Stomach (tissue), 4 donors: ENCODE data around the gene ROCK1.

Experiments used
- EP300 ChIP-seq: sonication (generic); formaldehyde crosslinking; IDR thresholded peaks from one replicate; pipeline ENCODE4 v1.6.1; 2017; ENCODE audit warnings: antibody characterized with exemption
- POLR2A ChIP-seq, 4 donors: fragments of 450-650 bp; IDR thresholded peaks; one replicate each; pipeline ENCODE4 v1.6.1; 2016; ENCODE audit warnings: antibody characterized with exemption in 4 of 4, control low read depth in 2 of 4, mild to moderate bottlenecking in 1 of 4, moderate library complexity in 1 of 4
- TF ChIP-seq, protein P1 (sequence below), 7 experiments: fragments of 450-650 bp in 4 of 7; fragments of 200-600 bp in 3 of 7; sonication (generic) in 3 of 7; IDR thresholded peaks; one replicate each; pipeline ENCODE4 v1.5.1; 2016 to 2019; ENCODE audit warnings: antibody characterized with exemption in 7 of 7, control low read depth in 2 of 7, mild to moderate bottlenecking in 1 of 7

DNA sequence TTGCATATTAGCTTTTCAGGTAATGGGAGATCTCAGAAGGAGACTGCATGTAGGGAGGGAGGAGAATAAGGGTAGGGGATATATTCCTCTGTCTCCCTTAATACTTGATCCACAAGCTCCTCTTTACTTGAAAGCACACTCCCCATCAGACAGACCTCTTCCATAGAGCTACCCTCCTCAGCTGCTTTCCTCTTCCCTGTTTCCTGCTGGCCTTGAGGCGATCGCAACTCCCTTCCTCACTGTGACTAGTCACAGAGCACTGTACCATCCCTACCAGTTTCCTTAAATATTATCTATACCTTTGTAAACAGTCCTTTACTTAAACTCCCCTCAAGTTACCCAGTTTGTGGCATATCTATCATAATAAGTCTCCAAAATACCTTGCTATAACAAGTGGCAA is 10.9 kb downstream of the ROCK1 start:
- TF ChIP-seq EP300 (no peak), POLR2A (IDR thresholded peaks at IDR 0.05) (no peak)
- TF ChIP-seq, protein P1, sequence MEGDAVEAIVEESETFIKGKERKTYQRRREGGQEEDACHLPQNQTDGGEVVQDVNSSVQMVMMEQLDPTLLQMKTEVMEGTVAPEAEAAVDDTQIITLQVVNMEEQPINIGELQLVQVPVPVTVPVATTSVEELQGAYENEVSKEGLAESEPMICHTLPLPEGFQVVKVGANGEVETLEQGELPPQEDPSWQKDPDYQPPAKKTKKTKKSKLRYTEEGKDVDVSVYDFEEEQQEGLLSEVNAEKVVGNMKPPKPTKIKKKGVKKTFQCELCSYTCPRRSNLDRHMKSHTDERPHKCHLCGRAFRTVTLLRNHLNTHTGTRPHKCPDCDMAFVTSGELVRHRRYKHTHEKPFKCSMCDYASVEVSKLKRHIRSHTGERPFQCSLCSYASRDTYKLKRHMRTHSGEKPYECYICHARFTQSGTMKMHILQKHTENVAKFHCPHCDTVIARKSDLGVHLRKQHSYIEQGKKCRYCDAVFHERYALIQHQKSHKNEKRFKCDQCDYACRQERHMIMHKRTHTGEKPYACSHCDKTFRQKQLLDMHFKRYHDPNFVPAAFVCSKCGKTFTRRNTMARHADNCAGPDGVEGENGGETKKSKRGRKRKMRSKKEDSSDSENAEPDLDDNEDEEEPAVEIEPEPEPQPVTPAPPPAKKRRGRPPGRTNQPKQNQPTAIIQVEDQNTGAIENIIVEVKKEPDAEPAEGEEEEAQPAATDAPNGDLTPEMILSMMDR (IDR thresholded peaks at IDR 0.05) = no peak
